Right lung (tissue), 5 donors: ENCODE measurements around the gene SLC28A3. TPM values are rescaled to one million over a fixed set of nuclear protein-coding genes. Genes with fewer than 3 reads are reported as not detected.

Source experiments
- DNase-seq, 2 donors: peaks; one replicate each; pipeline ENCODE4 v3.0.0-alpha.2; 2013
- polyA plus RNA-seq, 5 donors: library from polyadenylated mRNA; unstranded; fragments of 120-200 nt; gene quantifications; one replicate each; pipeline versions ENCODE4 v1.2.1 to v1.2.3, GENCODE V29; 2013; ENCODE audit warnings: inconsistent platforms in 1 of 5, low replicate concordance in 1 of 5; ENCODE audit not compliant: insufficient read length in 5 of 5, insufficient read depth in 1 of 5

SLC28A3 gene
- polyA plus RNA-seq, 5 donors = 0.20 to 0.95 (median 0.27) TPM

DNA sequence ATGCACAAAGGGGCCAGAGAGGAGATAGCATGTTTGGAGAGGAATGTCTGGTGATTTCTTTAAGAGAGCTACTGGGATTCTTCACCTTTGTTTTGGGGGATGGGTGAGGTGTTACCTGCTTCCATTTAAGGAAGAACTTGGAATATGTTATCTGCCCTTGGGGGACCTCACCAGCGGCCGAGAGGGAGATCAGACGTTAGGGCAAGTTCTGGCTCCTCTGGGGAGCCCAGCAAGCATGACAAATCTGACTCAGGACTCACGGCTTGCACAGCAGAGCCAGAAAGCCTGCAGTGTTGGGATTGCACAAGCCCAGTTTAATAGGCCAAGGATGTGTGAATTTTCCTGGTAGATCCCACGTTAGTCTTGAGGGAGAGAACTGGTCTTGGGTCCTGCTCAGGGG, 40.3 kb downstream of the SLC28A3 start:
- no peak for DNase-seq

DNA sequence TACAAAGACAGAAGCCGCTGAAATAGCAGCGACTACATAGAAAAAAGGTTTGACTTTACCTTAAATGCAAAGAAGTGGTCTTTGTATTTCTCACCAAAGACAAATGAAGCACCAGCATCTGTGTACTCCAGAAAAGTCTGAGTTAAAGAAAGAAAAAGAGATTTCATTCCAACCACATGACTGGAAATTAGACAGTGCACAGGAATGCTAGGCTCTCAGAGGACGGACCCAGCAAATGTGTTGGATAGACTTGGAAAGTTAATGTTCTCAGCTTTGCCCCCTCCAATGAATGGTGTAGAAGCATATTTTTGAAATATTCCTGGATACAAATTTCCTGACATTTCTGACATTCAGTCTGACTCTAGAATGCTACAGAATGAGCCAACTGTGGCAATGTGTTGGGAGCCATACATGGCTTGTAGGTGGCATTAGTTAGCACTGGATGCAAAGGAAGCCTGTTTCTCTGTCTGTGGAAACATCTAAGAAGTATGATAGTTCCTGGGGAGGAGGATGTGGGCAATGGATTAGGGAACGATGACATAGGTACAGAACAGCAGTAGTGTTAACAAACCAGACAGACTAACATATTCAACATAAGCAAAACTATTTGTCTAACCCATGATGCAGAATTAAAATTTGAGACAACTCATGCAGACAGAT, 43.3 kb downstream of the SLC28A3 start:
- no peak for DNase-seq

DNA sequence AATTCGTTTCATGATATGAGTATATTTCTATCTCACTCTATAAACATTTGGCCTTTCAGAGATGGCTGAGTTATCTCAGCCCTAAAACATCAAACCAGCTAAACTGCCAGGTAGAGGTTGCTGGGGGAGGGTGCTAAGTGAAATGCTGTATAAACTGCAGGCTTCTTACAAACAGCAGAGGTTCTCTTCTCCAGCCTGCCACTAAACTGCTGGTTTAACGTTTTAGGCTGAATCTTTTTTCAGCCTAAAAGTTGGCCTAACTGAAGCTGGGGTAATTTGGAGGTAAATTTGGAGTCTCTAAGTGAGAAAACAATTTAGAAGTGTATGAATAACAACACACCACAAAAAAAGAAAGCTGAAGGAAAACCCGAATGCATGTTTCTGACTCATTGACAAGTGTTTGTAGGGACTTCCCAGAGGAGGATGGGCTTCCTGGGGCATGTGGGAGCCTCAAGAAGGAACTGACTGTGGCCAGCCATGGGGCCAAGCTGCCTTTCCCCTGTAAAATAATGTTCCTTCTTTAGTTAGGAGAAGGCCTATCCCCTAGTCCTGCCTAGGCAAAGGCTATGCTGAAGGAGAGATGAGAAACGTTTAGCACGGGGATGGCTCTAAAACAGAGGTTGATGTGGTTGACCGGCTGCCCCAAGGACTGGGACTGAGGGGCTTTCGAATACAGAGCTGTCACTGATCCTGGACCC, 44.3 kb downstream of the SLC28A3 start:
- DNase-seq = no peak

DNA sequence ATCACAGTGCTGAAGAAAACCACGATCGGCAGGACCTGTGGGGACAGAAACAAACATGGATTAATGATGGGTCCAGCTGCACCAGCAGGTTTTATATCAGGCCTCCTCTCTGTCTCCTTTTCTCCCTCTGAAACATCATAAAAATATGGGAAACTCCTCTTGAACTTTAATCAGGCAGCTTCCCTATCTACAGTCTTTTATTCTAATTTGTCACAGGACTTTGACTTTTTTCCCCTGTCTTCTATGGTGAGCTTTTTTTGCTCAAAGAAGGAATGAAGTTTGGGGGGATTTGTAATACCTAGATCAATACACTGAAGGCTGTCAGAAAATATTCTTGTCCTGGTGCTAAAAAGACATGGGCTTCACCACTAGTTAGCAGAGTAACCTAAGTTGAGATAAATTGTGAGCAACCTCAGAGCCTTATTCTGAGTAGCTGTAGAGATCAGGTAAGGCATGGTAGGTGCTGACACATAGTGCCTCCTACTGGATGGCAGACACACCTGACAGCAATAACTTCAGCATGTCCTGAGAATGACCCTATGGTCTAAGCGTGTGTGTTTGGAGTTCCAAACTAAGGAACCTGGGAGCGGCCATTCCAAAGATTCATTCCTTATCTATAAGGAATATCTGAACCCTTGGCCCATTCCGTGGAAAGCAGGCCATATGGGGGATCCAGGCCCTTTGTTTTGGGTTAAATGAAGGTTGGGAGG, 46.2 kb downstream of the SLC28A3 start:
- no peak for DNase-seq

DNA sequence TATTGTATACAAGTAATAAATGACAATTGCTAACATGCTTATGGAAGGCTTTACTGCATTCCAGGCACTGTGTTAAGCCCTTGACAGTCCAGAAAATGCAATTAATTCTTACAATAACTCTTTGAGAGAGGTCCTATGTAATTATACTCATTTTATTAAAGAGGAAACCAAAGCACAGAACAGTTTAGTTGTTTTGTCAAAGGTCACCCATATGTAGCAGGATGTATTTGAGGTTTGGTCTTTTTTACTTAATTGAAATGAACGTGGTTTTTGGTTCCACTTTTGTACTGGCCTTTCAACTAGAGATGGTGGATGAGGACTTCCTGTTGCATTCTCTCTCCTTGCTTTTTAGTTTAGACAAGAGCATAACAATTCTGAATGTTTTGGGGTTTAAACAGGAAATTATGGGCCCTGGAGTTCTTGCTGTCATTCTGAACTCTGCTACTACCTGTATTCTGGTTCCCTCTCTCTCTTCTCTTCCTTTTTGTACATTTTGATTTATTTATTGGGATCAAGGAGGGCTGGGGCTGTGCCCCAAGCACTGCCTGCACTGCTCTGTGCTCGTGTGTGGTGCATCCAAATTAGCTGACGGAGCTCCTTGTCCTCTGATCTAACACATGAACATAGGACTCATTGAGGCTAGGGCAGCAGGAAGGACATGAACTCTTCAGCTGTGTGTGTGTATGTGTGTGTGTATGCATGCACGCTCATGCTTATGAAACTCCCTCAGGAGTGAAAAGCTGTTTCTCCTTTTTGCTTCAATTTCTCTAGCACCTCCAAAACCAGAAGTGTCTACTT, 47.4 kb downstream of the SLC28A3 start:
- DNase-seq = no peak

DNA sequence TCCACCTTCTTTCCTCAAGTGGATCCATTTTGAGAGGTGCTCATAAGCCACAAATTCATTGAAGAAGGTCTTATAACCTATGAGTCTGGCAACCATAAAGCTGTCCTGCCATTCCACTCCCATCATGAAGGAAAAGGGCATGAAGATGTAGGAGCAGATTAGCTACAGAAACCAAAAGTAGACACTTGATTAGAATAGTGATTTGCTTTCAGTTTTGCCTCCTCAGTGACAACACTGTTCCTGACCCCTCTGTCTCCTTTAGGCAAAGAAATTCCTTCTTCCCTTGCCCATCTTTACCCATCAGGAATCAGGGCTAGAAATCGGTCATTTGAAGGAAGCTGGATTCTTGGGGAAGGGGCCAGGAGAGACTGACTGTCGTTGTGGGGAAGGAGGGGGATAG, 55.2 kb downstream of the SLC28A3 start:
- DNase-seq = no peak

DNA sequence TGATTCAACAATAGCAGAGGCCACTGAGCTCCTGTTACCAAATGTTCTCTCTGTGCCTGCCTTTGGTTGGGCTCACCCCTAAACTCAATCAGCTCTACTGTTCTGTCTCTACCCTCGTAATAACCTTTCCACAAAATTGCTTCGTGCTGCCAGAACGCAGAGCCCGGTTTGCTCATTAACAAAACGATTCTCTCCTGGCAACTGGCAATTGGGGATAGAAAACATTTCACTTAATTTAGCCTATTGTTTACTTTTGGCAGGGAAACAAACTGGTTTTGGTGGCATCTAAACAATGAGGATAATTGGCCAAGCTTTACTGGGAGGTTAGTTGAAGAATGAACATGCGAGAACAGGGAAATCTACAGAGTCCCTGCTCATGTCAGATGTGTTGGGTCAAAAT, 56.6 kb downstream of the SLC28A3 start:
- no peak for DNase-seq

DNA sequence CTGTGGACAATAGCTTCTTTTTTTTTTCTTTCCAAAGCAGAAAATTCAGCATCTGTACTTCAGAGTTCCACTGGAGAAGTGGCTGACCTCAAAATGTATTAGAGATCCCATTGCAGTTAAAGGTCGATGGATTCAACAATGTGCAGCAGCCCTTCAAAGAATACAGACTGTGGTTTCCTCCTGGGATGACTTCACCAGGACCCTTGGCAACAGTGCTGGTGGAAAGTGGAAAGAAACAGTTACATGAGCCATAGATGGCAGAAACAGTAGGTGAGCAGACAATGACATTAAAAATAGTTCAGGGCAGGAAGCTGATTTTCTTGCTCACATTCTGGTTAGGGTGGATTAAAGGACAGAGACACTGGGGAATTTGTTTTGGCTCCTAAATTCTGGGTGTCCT, 62.4 kb downstream of the SLC28A3 start:
- DNase-seq = no peak

DNA sequence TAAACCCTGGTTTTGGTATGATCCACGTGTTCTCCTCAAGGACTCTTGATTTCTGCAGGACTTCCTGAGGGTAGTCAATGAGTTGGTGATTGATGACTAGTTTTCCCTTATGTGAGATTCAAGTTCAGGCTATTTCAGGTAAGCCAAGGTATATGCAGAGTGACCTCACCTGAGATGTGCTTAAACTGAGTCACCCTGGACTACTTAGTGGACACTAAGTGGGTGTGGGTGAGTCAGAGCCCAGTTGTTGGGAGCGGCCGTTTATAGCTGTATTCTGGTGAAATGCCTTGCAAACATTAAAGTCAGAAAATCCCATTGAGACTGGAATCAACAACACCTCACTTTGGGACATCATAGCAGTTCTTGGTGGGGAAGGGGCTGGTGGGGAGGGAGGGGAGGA, 62.9 kb downstream of the SLC28A3 start:
- DNase-seq = no peak

DNA sequence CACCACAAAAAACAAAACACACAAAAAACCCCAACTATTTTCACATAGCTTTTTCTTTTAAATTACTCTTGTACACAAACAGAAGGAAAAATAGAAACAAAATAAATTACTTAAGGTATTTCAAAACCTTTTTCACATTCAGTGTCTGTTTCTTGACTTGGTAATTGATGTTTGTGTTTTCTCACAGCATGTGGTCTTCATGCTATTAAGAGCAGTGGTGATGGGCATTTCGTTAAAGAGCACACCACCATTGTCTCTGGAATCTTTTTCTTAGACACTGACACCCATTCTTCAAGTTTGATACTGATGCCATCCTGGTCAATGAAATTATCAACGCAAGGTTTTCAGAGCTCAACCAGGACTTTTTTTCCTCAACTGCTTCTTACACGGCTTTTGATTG, 63.8 kb downstream of the SLC28A3 start:
- no peak for DNase-seq

DNA sequence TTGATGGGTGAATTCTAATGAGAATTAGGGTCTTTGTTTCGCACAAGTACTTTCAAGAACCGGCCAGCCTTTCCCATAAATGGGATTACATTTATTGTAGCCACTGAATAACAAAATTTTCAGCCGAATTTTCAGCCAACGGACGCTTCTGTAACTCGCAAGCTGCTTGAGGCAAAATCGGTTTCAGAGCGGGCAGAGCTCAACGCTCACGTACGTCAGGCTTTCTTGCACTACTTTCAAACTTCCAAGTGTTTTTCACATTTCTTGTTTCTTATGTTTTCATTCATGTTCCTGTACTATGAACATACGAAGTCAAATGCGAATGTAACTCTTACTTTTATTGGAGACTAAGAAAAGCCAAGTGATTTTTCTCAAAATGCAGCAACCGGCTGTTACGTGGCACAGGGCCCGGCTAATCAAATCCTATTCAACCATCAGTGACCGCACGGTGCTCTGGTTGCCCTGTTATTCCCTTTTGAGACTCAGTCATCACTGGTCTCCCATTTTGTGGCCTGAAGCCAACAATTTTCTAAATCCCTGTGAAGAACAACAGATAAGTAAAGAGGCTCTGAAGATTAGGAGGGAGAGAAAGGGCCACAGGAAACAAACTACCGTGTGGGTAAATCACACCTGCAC, 68.5 kb downstream of the SLC28A3 start:
- DNase-seq = peak in 1 of 2 donors; percentile 29

DNA sequence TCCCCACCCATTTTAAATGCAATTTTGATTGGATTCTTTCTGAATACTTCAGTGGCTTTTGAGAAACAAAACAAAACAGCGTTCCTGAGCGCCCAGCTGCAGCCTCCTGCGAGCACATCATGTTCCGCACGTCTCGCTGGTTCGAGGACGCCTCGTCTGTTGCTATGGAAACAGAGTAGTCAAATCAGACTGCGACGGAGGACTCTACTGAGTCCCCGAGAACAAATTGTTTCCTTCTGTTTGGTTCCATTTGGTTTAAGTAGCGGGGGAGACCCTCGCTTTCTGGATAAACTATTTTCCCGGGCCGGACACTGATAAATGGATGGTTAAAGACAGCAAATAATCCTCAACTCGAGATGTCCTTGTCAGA, 69.0 kb downstream of the SLC28A3 start:
- DNase-seq = peak; percentile 84 to 85

DNA sequence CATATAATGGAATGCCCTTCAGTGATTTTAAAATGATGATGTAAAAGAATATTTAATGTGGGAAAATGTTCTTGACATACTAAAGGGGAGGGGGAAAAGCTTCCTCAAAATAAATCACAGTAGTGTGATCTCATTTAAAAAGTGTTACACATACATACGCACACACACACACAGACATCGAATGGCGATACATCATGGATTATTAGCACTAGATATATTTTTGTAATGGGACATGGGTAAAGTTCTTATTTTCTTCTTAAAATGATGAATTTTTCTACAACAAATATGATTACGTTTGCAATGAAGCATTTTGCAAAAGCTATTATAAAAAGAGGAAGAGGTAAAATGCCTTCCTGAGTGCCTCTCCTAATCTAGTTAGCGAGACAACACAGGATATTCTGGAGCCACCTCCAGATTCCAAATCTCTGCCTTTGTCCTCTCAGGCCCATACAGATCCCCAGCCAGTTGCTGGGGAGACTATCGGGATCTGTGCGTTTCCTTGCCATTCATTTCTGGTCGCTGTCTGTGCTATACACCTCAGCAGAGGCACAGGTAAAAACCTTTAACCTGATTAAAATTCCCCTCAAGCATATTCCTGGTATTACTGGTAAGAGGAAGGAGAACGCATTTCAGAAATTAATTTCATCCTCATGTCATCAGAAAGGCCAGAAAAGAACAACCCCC, 69.6 kb downstream of the SLC28A3 start:
- no peak for DNase-seq

DNA sequence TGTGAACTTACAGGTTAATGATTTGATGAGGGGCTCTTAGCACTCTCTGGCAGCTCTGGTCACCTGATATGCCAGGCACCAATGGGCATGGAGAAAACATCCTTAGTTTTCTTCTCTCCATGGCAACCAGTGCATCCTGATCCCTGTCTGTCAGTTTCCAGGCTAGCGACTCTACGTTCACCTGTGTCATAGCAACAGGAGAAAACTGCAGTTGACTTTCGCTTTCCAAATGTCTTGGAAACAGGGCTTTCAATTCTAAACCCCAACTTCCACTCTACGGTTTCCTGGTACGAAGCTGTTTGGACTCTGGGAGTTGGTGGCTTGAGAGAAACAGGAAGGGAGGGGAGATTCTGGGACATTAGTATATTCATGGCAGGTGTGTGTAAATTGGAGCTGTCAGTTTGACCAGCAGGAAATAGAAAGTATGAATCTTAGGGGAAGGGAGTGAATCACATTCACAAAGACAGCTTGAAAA, 74.4 kb downstream of the SLC28A3 start:
- no peak for DNase-seq

DNA sequence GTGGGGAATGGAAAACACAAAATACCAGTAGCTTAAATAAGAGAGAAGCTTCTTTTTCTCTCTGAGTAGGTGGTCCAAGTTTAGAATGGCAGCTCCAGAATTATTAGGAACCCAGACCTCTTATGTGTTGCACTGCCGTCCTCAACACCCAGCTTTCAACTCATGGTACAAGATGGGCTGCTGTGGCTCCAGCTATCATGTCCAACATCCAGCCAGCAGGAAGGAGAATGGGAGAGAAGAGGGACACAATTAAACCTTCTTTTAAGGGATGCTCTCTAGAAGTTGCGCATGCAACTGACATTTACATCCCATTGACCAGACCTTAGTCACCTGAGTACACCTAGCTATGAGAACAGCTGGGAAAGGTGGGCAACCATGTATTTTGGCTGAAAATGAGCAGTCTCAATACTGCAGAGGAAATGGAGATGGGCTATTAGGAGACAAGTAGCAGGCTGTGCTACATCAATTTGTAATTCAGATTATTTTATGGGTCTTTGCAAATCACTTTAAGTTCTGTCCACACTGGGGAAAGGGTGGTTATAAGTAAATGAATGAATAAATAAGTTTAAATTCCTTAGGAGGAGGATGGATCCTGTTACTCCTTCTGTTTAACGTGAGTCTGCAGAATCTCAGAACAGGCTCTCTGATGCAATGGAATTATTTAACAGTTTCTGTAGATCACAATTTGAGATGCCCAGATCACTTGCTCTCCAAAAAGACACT, 76.1 kb downstream of the SLC28A3 start:
- no peak for DNase-seq

DNA sequence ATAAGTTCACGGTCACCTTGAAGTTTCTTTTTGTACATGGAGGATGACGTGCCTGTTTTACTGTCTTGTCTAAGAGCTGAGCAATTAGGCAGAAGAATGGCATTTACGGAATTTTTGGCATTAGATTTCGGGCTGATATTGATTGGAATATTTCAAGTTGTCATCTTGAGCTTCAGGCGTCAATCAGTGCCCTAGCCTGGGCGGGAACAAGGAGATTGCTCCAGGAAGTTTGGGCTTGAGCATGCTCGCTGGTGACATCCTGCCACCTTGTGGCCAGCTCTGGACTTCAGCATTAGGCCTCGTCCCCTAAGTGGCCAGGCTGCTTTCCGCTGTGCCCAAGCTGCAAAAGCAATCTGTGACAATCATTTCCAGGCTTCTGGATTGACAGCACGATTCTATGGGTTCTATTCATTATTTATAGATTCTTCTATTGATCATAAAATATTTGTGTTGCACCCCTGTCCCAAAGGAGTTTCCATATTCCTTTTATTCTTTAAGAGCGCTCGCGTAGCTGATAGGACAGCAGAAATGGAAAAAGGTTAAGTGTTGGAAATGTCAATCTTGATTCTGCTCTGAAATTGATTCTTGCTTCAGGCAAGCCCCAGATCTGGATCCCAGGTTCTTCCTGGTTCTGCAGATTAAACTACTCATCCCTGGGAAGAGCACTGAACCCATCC, 79.3 kb downstream of the SLC28A3 start:
- DNase-seq = peak; percentile 62 to 77

DNA sequence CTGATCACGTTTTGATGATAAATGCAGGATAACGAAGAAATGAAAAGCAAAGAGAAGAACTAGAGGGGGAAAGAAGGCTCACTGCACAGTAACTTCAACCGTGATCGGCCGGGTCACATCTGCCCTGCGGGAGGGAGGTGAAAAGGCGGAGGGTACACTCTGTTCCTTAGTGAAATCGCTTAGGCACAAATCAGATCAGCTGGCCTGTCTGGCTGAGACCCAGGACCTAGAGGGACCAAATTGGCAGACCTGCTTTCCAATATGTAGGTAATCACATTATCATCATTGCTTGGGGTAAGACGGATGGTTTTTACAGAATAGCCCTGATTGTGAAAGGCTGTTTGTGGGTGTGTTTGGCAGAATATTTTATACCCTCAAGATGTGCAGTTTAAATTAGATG, 82.2 kb downstream of the SLC28A3 start:
- DNase-seq = no peak

DNA sequence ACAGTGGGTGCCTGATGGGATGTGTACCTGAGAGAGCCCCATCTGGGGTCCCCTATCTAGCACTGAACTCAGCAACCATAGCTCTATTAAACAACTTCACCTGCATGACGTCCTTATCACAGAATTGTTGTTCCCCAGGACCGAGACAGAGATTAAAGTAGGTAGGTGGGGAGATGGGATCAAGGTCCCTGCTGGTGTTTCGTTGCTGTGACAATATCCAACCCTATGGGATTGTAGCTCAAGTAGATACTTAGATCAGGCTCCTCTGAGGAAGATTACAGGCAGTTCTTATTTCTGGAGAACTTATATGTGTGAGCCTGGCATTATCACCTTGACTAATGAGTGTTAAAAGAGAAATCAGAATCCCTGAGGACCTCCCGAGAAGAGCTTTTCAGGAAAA, 84.9 kb downstream of the SLC28A3 start:
- DNase-seq = no peak

DNA sequence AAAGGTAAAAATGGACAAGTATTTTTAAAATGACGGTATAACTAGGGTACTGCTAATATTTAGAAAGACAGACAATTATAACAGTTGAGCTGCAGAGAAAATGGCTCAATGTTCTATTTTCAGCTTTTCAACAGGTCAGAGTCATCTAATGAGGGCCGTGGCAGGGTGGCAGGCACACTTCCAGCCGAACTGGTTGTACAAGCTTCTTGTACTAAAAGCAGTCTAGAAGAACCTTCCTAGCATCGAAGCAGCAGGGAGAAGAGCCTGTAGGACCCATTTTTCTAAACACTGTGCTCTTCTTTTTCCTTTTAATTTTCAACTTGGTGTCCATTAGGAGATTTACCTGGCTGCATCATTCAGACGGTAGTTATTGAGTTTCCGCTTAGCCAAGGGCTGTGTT, 85.6 kb downstream of the SLC28A3 start:
- peak in 1 of 2 donors; percentile 48 for DNase-seq

DNA sequence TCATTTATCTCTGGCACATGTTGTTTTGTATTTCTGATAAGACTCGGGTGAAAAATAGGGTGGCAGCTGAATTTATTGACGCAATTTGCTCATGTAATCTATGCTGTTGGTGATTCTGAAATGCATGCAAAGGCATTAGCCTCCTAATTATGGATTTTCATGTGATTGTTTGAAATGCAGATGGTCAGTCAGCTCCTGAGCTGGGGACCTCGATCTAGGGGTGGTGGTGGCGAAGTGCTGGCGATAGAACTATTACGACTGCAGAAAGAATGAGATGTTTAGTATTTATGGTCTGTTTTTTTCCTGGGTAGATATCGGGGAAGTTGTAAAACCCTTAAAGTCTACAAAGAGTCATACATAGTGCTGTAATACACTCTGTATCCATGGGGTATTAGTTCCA, 88.6 kb downstream of the SLC28A3 start:
- DNase-seq = no peak
